SU-DHL-6 (cell line): ENCODE results near the gene SNTG2.

Experiments
- CTCF ChIP-seq: fragments of 200-600 bp; sonication (generic); IDR thresholded peaks from one replicate; pipeline ENCODE4 v1.5.1; 2017; ENCODE audit warnings: antibody characterized with exemption, mild to moderate bottlenecking, low read length, moderate library complexity; ENCODE audit not compliant: insufficient read depth, poor library complexity, severe bottlenecking
- EZH2phosphoT487 ChIP-seq: fragments of 200-600 bp; sonication (generic), shearing (Covaris generic); conservative IDR thresholded peaks from 2 replicates; pipeline ENCODE4 v1.6.1; 2018; ENCODE audit warnings: mild to moderate bottlenecking, antibody characterized with exemption, low read length, moderate library complexity, mixed read lengths

GRCh38 chr2:1209246-1209645 lies 258.6 kb downstream of the SNTG2 start:
- TF ChIP-seq CTCF (no peak), EZH2phosphoT487 (no peak)
